Cardiac fibroblast (primary cell): ENCODE measurements around the gene CCR9.

Experiments used
- DNase-seq, 2 donors: peaks; one replicate each; pipeline versions ENCODE4 v3.0.0 to v3.0.0-alpha.2; 2010; ENCODE audit warnings: low read depth in 2 of 2
- H3K4me3 ChIP-seq, 2 donors: replicated peaks in 1 of 2; 1 replicate in 1 of 2; 2 replicates in 1 of 2; pipeline ENCODE4 v1.5.1; 2011; ENCODE audit warnings: low read depth in 2 of 2, low read length in 2 of 2, mild to moderate bottlenecking in 2 of 2, moderate library complexity in 1 of 2
- CTCF ChIP-seq: IDR thresholded peaks from one replicate; pipeline ENCODE4 v1.5.1; 2011; ENCODE audit warnings: low read depth, mild to moderate bottlenecking, low read length, inconsistent platforms

CCR9 gene

GRCh38 chr3:45950686-45951600, 64.6 kb downstream of the CCR9 start:
- DNase-seq = no peak
- no peak overlapping the region for H3K4me3 ChIP-seq
- no peak for TF ChIP-seq CTCF

- no peak for DNase-seq
- no peak for TF ChIP-seq CTCF
- no peak overlapping the region for H3K4me3 ChIP-seq
Measured at GRCh38 chr3:45951946-45952345, 65.6 kb downstream of the CCR9 start.

GRCh38 chr3:45952456-45952855, 66.1 kb downstream of the CCR9 start:
- DNase-seq = peak in 1 of 2 donors; percentile 43
- no peak for TF ChIP-seq CTCF
- H3K4me3 ChIP-seq = no peak overlapping the region
